Gastrocnemius medialis (tissue), 4 donors: Measurements from ENCODE around the gene CACNA1H.

Experiments
- POLR2A ChIP-seq, 2 donors: fragments of 450-650 bp; IDR thresholded peaks; one replicate each; pipeline ENCODE4 v1.6.1; 2017; ENCODE audit warnings: antibody characterized with exemption in 2 of 2, mild to moderate bottlenecking in 2 of 2, moderate library complexity in 2 of 2
- TF ChIP-seq, protein P1 (sequence below), 5 experiments: fragments of 450-650 bp in 3 of 5; fragments of 200-600 bp in 2 of 5; sonication (generic) in 2 of 5; IDR thresholded peaks in 4 of 5; conservative IDR thresholded peaks in 1 of 5; 1 replicate in 4 of 5; 2 replicates in 1 of 5; pipeline ENCODE4 v1.5.1; 2016 to 2019; ENCODE audit warnings: antibody characterized with exemption in 5 of 5, mild to moderate bottlenecking in 3 of 5, moderate library complexity in 3 of 5

DNA sequence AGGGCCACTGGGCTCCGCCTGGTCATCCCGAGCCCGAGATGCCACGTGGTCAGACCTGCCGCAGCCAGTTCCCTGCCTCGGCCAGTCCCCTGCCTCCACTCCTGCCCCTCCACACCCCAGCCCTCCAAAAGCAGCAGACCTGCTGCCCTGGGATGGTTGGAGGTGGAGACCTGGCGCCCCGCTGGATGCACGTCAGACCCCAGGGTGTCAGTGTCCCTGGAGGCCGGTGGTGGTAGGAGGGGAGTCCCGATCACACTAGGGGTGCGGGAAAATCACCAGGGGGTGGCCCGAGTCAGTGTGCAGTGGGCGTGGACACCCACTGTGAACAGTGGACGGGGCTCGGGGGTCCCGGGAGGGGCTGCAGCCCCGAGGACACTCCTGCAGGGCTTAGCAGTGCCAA, 45.3 kb downstream of the CACNA1H start:
- no peak for TF ChIP-seq POLR2A (IDR thresholded peaks at IDR 0.05)
- TF ChIP-seq, protein P1, sequence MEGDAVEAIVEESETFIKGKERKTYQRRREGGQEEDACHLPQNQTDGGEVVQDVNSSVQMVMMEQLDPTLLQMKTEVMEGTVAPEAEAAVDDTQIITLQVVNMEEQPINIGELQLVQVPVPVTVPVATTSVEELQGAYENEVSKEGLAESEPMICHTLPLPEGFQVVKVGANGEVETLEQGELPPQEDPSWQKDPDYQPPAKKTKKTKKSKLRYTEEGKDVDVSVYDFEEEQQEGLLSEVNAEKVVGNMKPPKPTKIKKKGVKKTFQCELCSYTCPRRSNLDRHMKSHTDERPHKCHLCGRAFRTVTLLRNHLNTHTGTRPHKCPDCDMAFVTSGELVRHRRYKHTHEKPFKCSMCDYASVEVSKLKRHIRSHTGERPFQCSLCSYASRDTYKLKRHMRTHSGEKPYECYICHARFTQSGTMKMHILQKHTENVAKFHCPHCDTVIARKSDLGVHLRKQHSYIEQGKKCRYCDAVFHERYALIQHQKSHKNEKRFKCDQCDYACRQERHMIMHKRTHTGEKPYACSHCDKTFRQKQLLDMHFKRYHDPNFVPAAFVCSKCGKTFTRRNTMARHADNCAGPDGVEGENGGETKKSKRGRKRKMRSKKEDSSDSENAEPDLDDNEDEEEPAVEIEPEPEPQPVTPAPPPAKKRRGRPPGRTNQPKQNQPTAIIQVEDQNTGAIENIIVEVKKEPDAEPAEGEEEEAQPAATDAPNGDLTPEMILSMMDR (IDR thresholded peaks at IDR 0.05 in 4 of 5, conservative IDR thresholded peaks at IDR 0.05 in 1 of 5): no peak
